HG03025 (cell line): Measurements from ENCODE around the gene JOSD1.

Experiments
- ATAC-seq: cut with Tn5 transposase; IDR thresholded peaks from one replicate; pipeline ENCODE4 v1.9.1; 2021; ENCODE audit warnings: mild to moderate bottlenecking, moderate library complexity; ENCODE audit not compliant: unreplicated experiment, low FRiP score

JOSD1 gene

DNA sequence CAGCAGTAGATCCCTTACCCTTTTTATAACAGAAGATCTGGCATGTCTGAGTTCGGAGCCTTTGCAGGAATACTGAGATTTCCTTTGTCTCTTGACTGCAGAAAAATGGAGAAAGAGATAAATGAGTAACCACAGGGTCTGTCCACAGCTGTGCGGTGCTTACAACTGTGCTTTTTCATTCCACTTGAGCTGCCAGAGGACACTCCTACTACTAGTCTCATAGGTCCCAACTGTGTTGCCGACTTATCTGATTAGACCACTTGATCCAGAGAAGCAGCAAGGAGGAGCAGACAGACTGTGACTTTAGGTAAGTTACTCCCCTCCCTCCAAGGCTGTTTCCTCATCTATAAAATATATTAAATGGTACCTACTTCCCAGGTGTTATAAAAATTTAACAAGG, 62.0 kb downstream of the JOSD1 start:
- no peak for ATAC-seq

DNA sequence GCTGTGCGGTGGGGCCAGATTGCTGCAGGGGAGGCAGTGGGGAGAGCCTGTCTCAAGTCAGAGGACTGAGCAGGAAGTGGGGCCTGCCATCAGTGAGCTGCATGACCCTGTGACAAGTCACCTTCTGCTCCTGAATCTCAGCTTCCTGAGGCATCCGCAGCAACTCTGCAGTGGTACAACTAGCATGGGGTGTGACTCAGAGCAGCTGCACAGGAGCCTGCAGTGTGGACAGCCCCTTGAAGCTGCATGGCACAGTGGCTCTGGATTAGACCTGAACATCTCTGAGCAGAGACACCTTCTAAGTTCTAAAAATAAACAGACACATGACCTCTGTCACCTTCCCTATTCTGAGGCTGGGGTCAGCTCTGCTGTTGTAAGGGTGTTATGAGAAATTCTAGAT, 62.5 kb downstream of the JOSD1 start:
- no peak for ATAC-seq
